Gastrocnemius medialis (tissue), 4 donors: ENCODE measurements around the gene CCDC89.

Experiments used
- POLR2A ChIP-seq, 2 donors: fragments of 450-650 bp; IDR thresholded peaks; one replicate each; pipeline ENCODE4 v1.6.1; 2017; ENCODE audit warnings: antibody characterized with exemption in 2 of 2, mild to moderate bottlenecking in 2 of 2, moderate library complexity in 2 of 2
- TF ChIP-seq, protein P1 (sequence below), 5 experiments: fragments of 450-650 bp in 3 of 5; fragments of 200-600 bp in 2 of 5; sonication (generic) in 2 of 5; IDR thresholded peaks in 4 of 5; conservative IDR thresholded peaks in 1 of 5; 1 replicate in 4 of 5; 2 replicates in 1 of 5; pipeline ENCODE4 v1.5.1; 2016 to 2019; ENCODE audit warnings: antibody characterized with exemption in 5 of 5, mild to moderate bottlenecking in 3 of 5, moderate library complexity in 3 of 5

GRCh38 chr11:85695546-85695945, 9.6 kb upstream of the CCDC89 start:
- TF ChIP-seq, protein P1, sequence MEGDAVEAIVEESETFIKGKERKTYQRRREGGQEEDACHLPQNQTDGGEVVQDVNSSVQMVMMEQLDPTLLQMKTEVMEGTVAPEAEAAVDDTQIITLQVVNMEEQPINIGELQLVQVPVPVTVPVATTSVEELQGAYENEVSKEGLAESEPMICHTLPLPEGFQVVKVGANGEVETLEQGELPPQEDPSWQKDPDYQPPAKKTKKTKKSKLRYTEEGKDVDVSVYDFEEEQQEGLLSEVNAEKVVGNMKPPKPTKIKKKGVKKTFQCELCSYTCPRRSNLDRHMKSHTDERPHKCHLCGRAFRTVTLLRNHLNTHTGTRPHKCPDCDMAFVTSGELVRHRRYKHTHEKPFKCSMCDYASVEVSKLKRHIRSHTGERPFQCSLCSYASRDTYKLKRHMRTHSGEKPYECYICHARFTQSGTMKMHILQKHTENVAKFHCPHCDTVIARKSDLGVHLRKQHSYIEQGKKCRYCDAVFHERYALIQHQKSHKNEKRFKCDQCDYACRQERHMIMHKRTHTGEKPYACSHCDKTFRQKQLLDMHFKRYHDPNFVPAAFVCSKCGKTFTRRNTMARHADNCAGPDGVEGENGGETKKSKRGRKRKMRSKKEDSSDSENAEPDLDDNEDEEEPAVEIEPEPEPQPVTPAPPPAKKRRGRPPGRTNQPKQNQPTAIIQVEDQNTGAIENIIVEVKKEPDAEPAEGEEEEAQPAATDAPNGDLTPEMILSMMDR (IDR thresholded peaks at IDR 0.05 in 4 of 5, conservative IDR thresholded peaks at IDR 0.05 in 1 of 5) = no peak
- TF ChIP-seq POLR2A (IDR thresholded peaks at IDR 0.05) = no peak
